ENCODE results near the gene EXOSC5. TPM values are rescaled to one million over a fixed set of nuclear protein-coding genes. Genes with fewer than 3 reads are reported as not detected.

Gene EXOSC5
- total RNA-seq, 1 experiment from 2014 or later, result 45.8 TPM

- no peak overlapping the region for H3K27ac Mint-ChIP-seq (ENCODE audit: low read depth, unreplicated experiment)
- peak overlapping the region; percentile 48 for H3K4me3 Mint-ChIP-seq (ENCODE audit: unreplicated experiment)
- peaks cover 35% of the 10 kb centered on the region for H3K4me1 Mint-ChIP-seq (ENCODE audit: insufficient read depth, unreplicated experiment)
- peaks cover 18% of the 10 kb centered on the region for H3K36me3 Mint-ChIP-seq (ENCODE audit: insufficient read depth, unreplicated experiment)
- ChIA-PET POLR2A (interaction anchor here (3.2 kb wide), 1 partner anchor 13 kb away, joined by 13 read pairs; the partner anchor contains the start of gene B9D2), CTCF (interaction anchor here (1.0 kb wide), 1 partner anchor 21 kb away, joined by 3 read pairs; no protein-coding TSS in a partner anchor)
- no TSS peak for BruUV-seq (replicated peaks)
- H3K27me3 Mint-ChIP-seq (ENCODE audit: insufficient read depth, unreplicated experiment), result no peaks in the 10 kb centered on the region
- H3K9me3 Mint-ChIP-seq (ENCODE audit: unreplicated experiment), result no peaks in the 10 kb centered on the region
- no peak for DNase-seq (ENCODE audit: unreplicated experiment)
- intact Hi-C loops (cut with micrococcal nuclease), result no loop called here
- TF ChIP-seq CTCF (IDR thresholded peaks at IDR 0.05; ENCODE audit: unreplicated experiment), result no peak
Observed at GRCh38 chr19:41376998-41377365, 20.2 kb downstream of the EXOSC5 start.

- Mint-ChIP-seq H3K4me1 (ENCODE audit: insufficient read depth, unreplicated experiment) (peaks cover 37% of the 10 kb centered on the region), H3K4me3 (ENCODE audit: unreplicated experiment) (peak within 1 kb of the TSS; percentile 48), H3K27me3 (ENCODE audit: insufficient read depth, unreplicated experiment) (no peaks in the 10 kb centered on the region), H3K27ac (ENCODE audit: low read depth, unreplicated experiment) (no peak within 1 kb of the TSS), H3K36me3 (ENCODE audit: insufficient read depth, unreplicated experiment) (peaks cover 13% of the 10 kb centered on the region), H3K9me3 (ENCODE audit: unreplicated experiment) (no peaks in the 10 kb centered on the region)
- CTCF ChIA-PET, result interaction anchor here (1.0 kb wide), 1 partner anchor 21 kb away, joined by 3 read pairs; no protein-coding TSS in a partner anchor
- BruUV-seq (replicated peaks), result no TSS peak
- intact Hi-C loops (cut with micrococcal nuclease), result no loop called here
- POLR2A ChIA-PET, result interaction anchor here (1.6 to 3.2 kb wide), 2 partner anchors 12 to 49 kb away, joined by 4 to 13 read pairs; partner anchors contain the start of gene B9D2
- no peak for TF ChIP-seq CTCF (IDR thresholded peaks at IDR 0.05; ENCODE audit: unreplicated experiment)
- DNase-seq (ENCODE audit: unreplicated experiment), result peak; percentile 51
Observed at GRCh38 chr19:41376241-41376997, 20.7 kb downstream of the EXOSC5 start, which contains the start of gene TMEM91. Gene TMEM91, plus strand, starts transcription at chr19:41376533. Its CDS starts 1,777 bp downstream, at chr19:41378310.

GRCh38 chr19:41373993-41374392 is 23.2 kb downstream of the EXOSC5 start:
- no peaks in the 10 kb centered on the region for H3K27me3 Mint-ChIP-seq (ENCODE audit: insufficient read depth, unreplicated experiment)
- peaks cover 12% of the 10 kb centered on the region for H3K36me3 Mint-ChIP-seq (ENCODE audit: insufficient read depth, unreplicated experiment)
- H3K4me3 Mint-ChIP-seq (ENCODE audit: unreplicated experiment), result no peak overlapping the region
- TF ChIP-seq CTCF (IDR thresholded peaks at IDR 0.05; ENCODE audit: unreplicated experiment), result no peak
- peak; percentile 94 for DNase-seq (ENCODE audit: unreplicated experiment)
- H3K27ac Mint-ChIP-seq (ENCODE audit: low read depth, unreplicated experiment), result peak overlapping the region; percentile 17
- POLR2A ChIA-PET, result interaction anchor here (3.2 kb wide), 1 partner anchor 10 kb away, joined by 13 read pairs; the partner anchor contains the start of gene B9D2
- H3K9me3 Mint-ChIP-seq (ENCODE audit: unreplicated experiment), result no peaks in the 10 kb centered on the region
- CTCF ChIA-PET, result no interaction called here
- intact Hi-C loops (cut with micrococcal nuclease), result no loop called here
- H3K4me1 Mint-ChIP-seq (ENCODE audit: insufficient read depth, unreplicated experiment), result peaks cover 29% of the 10 kb centered on the region
- no TSS peak for BruUV-seq (replicated peaks)

- intact Hi-C loops (cut with micrococcal nuclease), result no loop called here
- no TSS peak for BruUV-seq (replicated peaks)
- peaks cover 12% of the 10 kb centered on the region for H3K36me3 Mint-ChIP-seq (ENCODE audit: insufficient read depth, unreplicated experiment)
- no peaks in the 10 kb centered on the region for H3K27me3 Mint-ChIP-seq (ENCODE audit: insufficient read depth, unreplicated experiment)
- H3K4me3 Mint-ChIP-seq (ENCODE audit: unreplicated experiment), result no peak overlapping the region
- no peak overlapping the region for H3K27ac Mint-ChIP-seq (ENCODE audit: low read depth, unreplicated experiment)
- TF ChIP-seq CTCF (IDR thresholded peaks at IDR 0.05; ENCODE audit: unreplicated experiment), result no peak
- POLR2A ChIA-PET, result interaction anchor here (0.9 to 1.6 kb wide), 3 partner anchors 10 to 24 kb away, joined by 4 to 5 read pairs (median 4); partner anchors contain the start of gene TGFB1
- H3K4me1 Mint-ChIP-seq (ENCODE audit: insufficient read depth, unreplicated experiment), result peaks cover 33% of the 10 kb centered on the region
- no peak for DNase-seq (ENCODE audit: unreplicated experiment)
- no peaks in the 10 kb centered on the region for H3K9me3 Mint-ChIP-seq (ENCODE audit: unreplicated experiment)
- CTCF ChIA-PET, result interaction anchor here (0.6 to 1.1 kb wide), 3 partner anchors 8 to 274 kb away, joined by 3 to 5 read pairs (median 3); partner anchors contain the start of gene B9D2
Observed at GRCh38 chr19:41372501-41372900, 24.7 kb downstream of the EXOSC5 start.
